H1 (cell line): Measurements from ENCODE around the gene KANSL1. TPM values are rescaled to one million over a fixed set of nuclear protein-coding genes. Genes with fewer than 3 reads are reported as not detected.

ENCODE experiments used
- CTCF ChIA-PET: fragments of 300-600 bp; sonication (Branson Sonifier 250); formaldehyde crosslinking; loops from one replicate; lab custom pipeline; 2021; ENCODE audit not compliant: partially characterized antibody; lab: Charles Lee
- POLR2A ChIA-PET: fragments of 300-600 bp; sonication (Branson Sonifier 250); formaldehyde crosslinking; loops from one replicate; lab custom pipeline; 2021; ENCODE audit warnings: inconsistent platforms; ENCODE audit not compliant: partially characterized antibody; lab: Charles Lee
- DNase-seq, 2 experiments: peaks; one replicate each; pipeline versions ENCODE4 v3.0.0 to v3.0.0-alpha.2; 2010 to 2022; ENCODE audit warnings: low spot score in 2 of 2, low read depth in 1 of 2, mixed read lengths in 1 of 2
- FAIRE-seq: peaks from 2 replicates; lab custom pipeline; 2011; peaks lifted over from hg19 to GRCh38; lab: Jason Lieb, UNC
- H2AFZ ChIP-seq: 2 replicates; pipeline ENCODE4 v1.8.1; 2012; ENCODE audit warnings: low read length, inconsistent platforms
- H2AK5ac ChIP-seq: 2 replicates; pipeline ENCODE4 v1.6.1; 2013; ENCODE audit warnings: low read depth, low read length
- H2BK120ac ChIP-seq: replicated peaks from 2 replicates; pipeline ENCODE3; 2013; ENCODE audit warnings: low read depth, low read length, inconsistent platforms
- H2BK12ac ChIP-seq: 2 replicates; pipeline ENCODE4 v1.6.1; 2013; ENCODE audit warnings: low read depth, low read length
- H2BK15ac ChIP-seq: 2 replicates; pipeline ENCODE4 v1.6.1; 2013; ENCODE audit warnings: low read length
- H2BK20ac ChIP-seq: 2 replicates; pipeline ENCODE4 v1.6.1; 2013; ENCODE audit warnings: low read length
- H2BK5ac ChIP-seq: 2 replicates; pipeline ENCODE4 v1.6.1; 2013; ENCODE audit warnings: low read depth, low read length
- H3K14ac ChIP-seq: 2 replicates; pipeline ENCODE4 v1.6.1; 2013; ENCODE audit warnings: inconsistent platforms; ENCODE audit not compliant: insufficient read length
- H3K18ac ChIP-seq: 2 replicates; pipeline ENCODE4 v1.6.1; 2013; ENCODE audit warnings: low read length; ENCODE audit errors: extremely low read depth
- H3K23ac ChIP-seq: 2 replicates; pipeline ENCODE4 v1.6.1; 2013; ENCODE audit warnings: inconsistent platforms; ENCODE audit not compliant: insufficient read length
- H3K23me2 ChIP-seq: 2 replicates; pipeline ENCODE4 v1.6.1; 2013; ENCODE audit warnings: low read depth, low read length
- H3K27ac ChIP-seq: 2 replicates; pipeline ENCODE4 v1.6.1; 2011; ENCODE audit warnings: low read depth, low read length, inconsistent platforms
- H3K27me3 ChIP-seq, 4 experiments: replicated peaks in 1 of 4; 1 replicate in 1 of 4; 2 replicates in 3 of 4; pipeline versions ENCODE4 v1.6.1 to v1.8.1; 2011 to 2013; ENCODE audit warnings: low read length in 3 of 4, mild to moderate bottlenecking in 3 of 4, inconsistent platforms in 2 of 4, mixed read lengths in 2 of 4, moderate library complexity in 1 of 4; ENCODE audit not compliant: control insufficient read depth in 3 of 4, insufficient read depth in 3 of 4; ENCODE audit errors: extremely low read depth in 1 of 4
- H3K36me3 ChIP-seq, 4 experiments: 2 replicates each; pipeline versions ENCODE4 v1.6.1 to v1.8.1; 2011 to 2013; ENCODE audit warnings: mild to moderate bottlenecking in 4 of 4, low read length in 3 of 4, moderate library complexity in 2 of 4, control low read depth in 1 of 4, inconsistent platforms in 1 of 4; ENCODE audit not compliant: insufficient read depth in 4 of 4, control insufficient read depth in 2 of 4
- H3K4ac ChIP-seq: replicated peaks from 2 replicates; pipeline ENCODE3; 2013; ENCODE audit warnings: low read length, low read depth, mixed read lengths, inconsistent platforms; ENCODE audit not compliant: insufficient read length
- H3K4me1 ChIP-seq, 4 experiments: replicated peaks in 1 of 4; 1 replicate in 1 of 4; 2 replicates in 3 of 4; pipeline versions ENCODE4 v1.6.1 to v1.8.1; 2011 to 2013; ENCODE audit warnings: low read length in 3 of 4, inconsistent platforms in 2 of 4, mixed read lengths in 1 of 4; ENCODE audit not compliant: insufficient read depth in 4 of 4, control insufficient read depth in 3 of 4
- H3K4me2 ChIP-seq, 2 experiments: 2 replicates each; pipeline versions ENCODE4 v1.6.1 to v1.8.1; 2011 to 2013; ENCODE audit warnings: low read depth in 2 of 2, low read length in 2 of 2, control low read depth in 1 of 2, inconsistent platforms in 1 of 2, mild to moderate bottlenecking in 1 of 2; ENCODE audit not compliant: insufficient read depth in 1 of 2
- H3K4me3 ChIP-seq, 4 experiments: fragments of 200-600, 300-600 bp in 1 of 4; sonication (generic), shearing (Covaris generic), sonication (Bioruptor Twin) in 1 of 4; 2 replicates each; pipeline versions ENCODE4 v1.5.1 to v1.8.1; 2011 to 2016; ENCODE audit warnings: low read length in 4 of 4, low read depth in 3 of 4, control low read depth in 2 of 4, inconsistent platforms in 2 of 4, mild to moderate bottlenecking in 2 of 4, mixed read lengths in 1 of 4, moderate library complexity in 1 of 4; ENCODE audit not compliant: insufficient read depth in 2 of 4; ENCODE audit errors: extremely low read depth in 1 of 4
- H3K56ac ChIP-seq: replicated peaks from 2 replicates; pipeline ENCODE3; 2013; ENCODE audit warnings: low read depth, mild to moderate bottlenecking, mixed read lengths, low read length, inconsistent platforms; ENCODE audit not compliant: insufficient read length
- H3K79me1 ChIP-seq: 2 replicates; pipeline ENCODE4 v1.6.1; 2013; ENCODE audit warnings: low read depth, low read length, control low read depth
- H3K79me2 ChIP-seq, 2 experiments: 2 replicates each; pipeline versions ENCODE4 v1.6.1 to v1.8.1; 2012 to 2013; ENCODE audit warnings: low read length in 2 of 2, mild to moderate bottlenecking in 2 of 2, inconsistent platforms in 1 of 2; ENCODE audit not compliant: insufficient read depth in 2 of 2, control insufficient read depth in 1 of 2
- H3K9ac ChIP-seq, 4 experiments: replicated peaks in 1 of 4; 1 replicate in 1 of 4; 2 replicates in 3 of 4; pipeline versions ENCODE4 v1.6.1 to v1.8.1; 2011 to 2013; ENCODE audit warnings: low read depth in 3 of 4, low read length in 3 of 4, control low read depth in 2 of 4, mild to moderate bottlenecking in 2 of 4, moderate library complexity in 2 of 4, inconsistent platforms in 1 of 4; ENCODE audit errors: extremely low read depth in 1 of 4
- H3K9me3 ChIP-seq, 2 experiments: 2 replicates each; pipeline versions ENCODE4 v1.6.1 to v1.8.1; 2012 to 2013; ENCODE audit warnings: mild to moderate bottlenecking in 2 of 2, moderate library complexity in 2 of 2, control low read depth in 1 of 2, inconsistent platforms in 1 of 2, low read depth in 1 of 2, low read length in 1 of 2, mixed read lengths in 1 of 2; ENCODE audit not compliant: insufficient read depth in 2 of 2
- H4K20me1 ChIP-seq, 2 experiments: replicated peaks in 1 of 2; 2 replicates each; pipeline versions ENCODE3 to v1.8.1; 2011 to 2013; ENCODE audit warnings: inconsistent platforms in 2 of 2, low read length in 2 of 2, mild to moderate bottlenecking in 1 of 2; ENCODE audit not compliant: insufficient read depth in 2 of 2, control insufficient read depth in 1 of 2
- H4K5ac ChIP-seq: 2 replicates; pipeline ENCODE4 v1.6.1; 2013; ENCODE audit warnings: low read length, low read depth, mixed read lengths, inconsistent platforms; ENCODE audit not compliant: insufficient read length
- H4K8ac ChIP-seq: 2 replicates; pipeline ENCODE4 v1.8.0; 2013; ENCODE audit warnings: mild to moderate bottlenecking, moderate library complexity, low read length, inconsistent platforms; ENCODE audit not compliant: insufficient read depth; ENCODE audit errors: extremely low read depth
- H4K91ac ChIP-seq: replicated peaks from 2 replicates; pipeline ENCODE3; 2013; ENCODE audit warnings: low read length, mixed read lengths, inconsistent platforms; ENCODE audit not compliant: insufficient read length
- BRCA1 ChIP-seq: IDR thresholded peaks from 2 replicates; pipeline ENCODE4 v1.6.1; 2012; ENCODE audit warnings: low read depth, low read length, improper control_type of control experiment
- JUND ChIP-seq: IDR thresholded peaks from 2 replicates; pipeline ENCODE4 v1.6.1; 2011; ENCODE audit warnings: mild to moderate bottlenecking, improper control_type of control experiment, low read length
- POLR2A ChIP-seq, 2 experiments: IDR thresholded peaks; 1 replicate in 1 of 2; 2 replicates in 1 of 2; pipeline ENCODE4 v1.6.1; 2011; ENCODE audit warnings: low read depth in 2 of 2, low read length in 2 of 2, mild to moderate bottlenecking in 2 of 2; ENCODE audit errors: control extremely low read depth in 1 of 2
- RAD21 ChIP-seq, 2 experiments: IDR thresholded peaks in 1 of 2; conservative IDR thresholded peaks in 1 of 2; 2 replicates each; pipeline ENCODE4 v1.6.1; 2011; ENCODE audit warnings: low read depth in 2 of 2, low read length in 2 of 2, improper control_type of control experiment in 1 of 2, inconsistent platforms in 1 of 2, mild to moderate bottlenecking in 1 of 2, moderate library complexity in 1 of 2
- WGBS, 2 experiments: shearing (Covaris generic) in 1 of 2; methylation state at CpG; one replicate each; pipeline versions ENCODE4 v1.1.6 to v1.1.7; 2013 to 2015; ENCODE audit warnings: low lambda C conversion rate in 2 of 2, mixed read lengths in 2 of 2, inconsistent platforms in 1 of 2, low coverage in 1 of 2, missing lambda C conversion rate in 1 of 2; ENCODE audit not compliant: insufficient replicate concordance in 2 of 2, insufficient coverage in 1 of 2, insufficient read length in 1 of 2; ENCODE audit errors: extremely low coverage in 1 of 2, missing lambda C conversion rate in 1 of 2; 5-methylcytosine and 5-hydroxymethylcytosine counted together
- polyA plus RNA-seq, 7 experiments: library from polyadenylated mRNA; depleted of rRNA in 3 of 7; stranded (reverse) in 5 of 7; unstranded in 2 of 7; fragments of >200 nt in 5 of 7; fragments of 200-250 nt in 2 of 7; gene quantifications; 1 replicate in 5 of 7; 2 replicates in 1 of 7; 4 replicates in 1 of 7; pipeline versions ENCODE4 v1.2.1 to v1.2.3, GENCODE V29; 2011 to 2013; ENCODE audit warnings: missing spikeins in 2 of 7, mixed read lengths in 2 of 7
- total RNA-seq: library from RNA; stranded (reverse); fragmentation: NEBNext Ultra II Directional; extraction: Animal tissue kit (Norgen Biotek cat#: 25700); gene quantifications from 2 replicates; pipeline ENCODE4 v1.2.1, GENCODE V29; 2021

Gene KANSL1
- total and polyA plus RNA-seq, 2 of the 8 experiments (the other 6 are each of a cell fraction or from before 2014, with no cell fraction given) = 34.0 to 128 TPM

DNA sequence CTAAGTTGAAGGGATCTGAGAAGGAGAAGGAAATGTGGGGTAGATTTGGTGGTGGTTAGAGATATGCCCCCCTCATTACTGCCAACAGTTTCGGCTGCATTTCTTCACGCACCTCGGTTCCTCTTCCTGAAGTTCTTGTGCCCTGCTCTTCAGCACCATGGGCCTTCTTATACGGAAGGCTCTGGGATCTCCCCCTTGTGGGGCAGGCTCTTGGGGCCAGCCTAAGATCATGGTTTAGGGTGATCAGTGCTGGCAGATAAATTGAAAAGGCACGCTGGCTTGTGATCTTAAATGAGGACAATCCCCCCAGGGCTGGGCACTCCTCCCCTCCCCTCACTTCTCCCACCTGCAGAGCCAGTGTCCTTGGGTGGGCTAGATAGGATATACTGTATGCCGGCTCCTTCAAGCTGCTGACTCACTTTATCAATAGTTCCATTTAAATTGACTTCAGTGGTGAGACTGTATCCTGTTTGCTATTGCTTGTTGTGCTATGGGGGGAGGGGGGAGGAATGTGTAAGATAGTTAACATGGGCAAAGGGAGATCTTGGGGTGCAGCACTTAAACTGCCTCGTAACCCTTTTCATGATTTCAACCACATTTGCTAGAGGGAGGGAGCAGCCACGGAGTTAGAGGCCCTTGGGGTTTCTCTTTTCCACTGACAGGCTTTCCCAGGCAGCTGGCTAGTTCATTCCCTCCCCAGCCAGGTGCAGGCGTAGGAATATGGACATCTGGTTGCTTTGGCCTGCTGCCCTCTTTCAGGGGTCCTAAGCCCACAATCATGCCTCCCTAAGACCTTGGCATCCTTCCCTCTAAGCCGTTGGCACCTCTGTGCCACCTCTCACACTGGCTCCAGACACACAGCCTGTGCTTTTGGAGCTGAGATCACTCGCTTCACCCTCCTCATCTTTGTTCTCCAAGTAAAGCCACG is 165.9 kb downstream of the KANSL1 start:
- Histone ChIP-seq H4K8ac (no peak overlapping the region), H2BK120ac (no peak overlapping the region), H3K36me3 (peaks cover 14 to 30% (median 18%) of the 10 kb centered on the region in 4 experiments), H3K23me2 (no peaks in the 10 kb centered on the region), H3K27me3 (no peaks in the 10 kb centered on the region), H3K14ac (no peak overlapping the region), H2AFZ (no peak overlapping the region), H3K79me2 (no peaks in the 10 kb centered on the region), H3K79me1 (peaks cover 3% of the 10 kb centered on the region; the same call in 1 of the 2 replicates), H3K4me1 (peaks cover 3 to 19% (median 6%) of the 10 kb centered on the region in 4 experiments), H2AK5ac (peak overlapping the region; percentile 34; the same call in 1 of the 2 replicates), H3K27ac (no peak overlapping the region; the same call in 1 of the 2 replicates), H2BK5ac (peak overlapping the region; percentile 80), H3K4me3 (no peak overlapping the region), H2BK12ac (peak overlapping the region; percentile 89; the same call in 1 of the 2 replicates), H2BK20ac (no peak overlapping the region), H4K91ac (no peak overlapping the region), H2BK15ac (0 out of 2 replicates have a peak overlapping the region, but pooled peaks have one; percentile 34), H3K4me2 (peak overlapping the region in 1 of 2 experiments; percentile 0; a peak in 2 of 4 replicates), H3K18ac (no peak overlapping the region), H3K9me3 (no peaks in the 10 kb centered on the region), H3K23ac (no peak overlapping the region), H3K56ac (no peak overlapping the region), H3K9ac (no peak overlapping the region), H3K4ac (no peak overlapping the region), H4K20me1 (peaks cover 1 to 5% of the 10 kb centered on the region in 2 experiments), H4K5ac (no peak overlapping the region)
- ChIA-PET CTCF (interaction anchor here (0.7 to 3.4 kb wide), 10 partner anchors 8 to 189 kb away, joined by 3 to 12 read pairs (median 5); partner anchors contain the start of gene STH), POLR2A (interaction anchor here (1.0 to 4.1 kb wide), 5 partner anchors 13 to 443 kb away, joined by 3 to 16 read pairs (median 3); no protein-coding TSS in a partner anchor)
- WGBS, 2 experiments = 80% methylated on average over 12 of the region's 12 CpGs; no CpG with 5 or more reads in 1 of the 2 experiments
- DNase-seq (no peak), FAIRE-seq (no peak)
- peak; percentile 4 to 34; a peak in 1 of 3 replicates for TF ChIP-seq POLR2A (IDR thresholded peaks at IDR 0.05; ENCODE audit: control extremely low read depth in 1 of 2, low read depth in 2 of 2, low read length in 2 of 2)
- TF ChIP-seq JUND = no peak
- no peak for TF ChIP-seq RAD21 (IDR thresholded peaks at IDR 0.05 in 1 of 2, conservative IDR thresholded peaks at IDR 0.05 in 1 of 2; ENCODE audit: low read depth in 2 of 2, low read length in 2 of 2)
- TF ChIP-seq BRCA1 = no peak
